GM18909 (cell line): Measurements from ENCODE around the gene PSMC5.
"Not testable (repeated sequence)": the region's sequence is repeated elsewhere in the genome, so short reads cannot be mapped to it uniquely, and the experiment has no call there.

Source experiments
- ATAC-seq: cut with Tn5 transposase; IDR thresholded peaks from one replicate; pipeline ENCODE4 v1.9.1; 2021; ENCODE audit warnings: mild to moderate bottlenecking; ENCODE audit not compliant: unreplicated experiment, poor library complexity

Gene PSMC5

GRCh38 chr17:63837480-63837879 is 10.2 kb downstream of the PSMC5 start:
- no peak for ATAC-seq

GRCh38 chr17:63837962-63838600 is 10.8 kb downstream of the PSMC5 start:
- ATAC-seq: no peak

- ATAC-seq: no peak
Observed at GRCh38 chr17:63838631-63839171, 11.5 kb downstream of the PSMC5 start.

GRCh38 chr17:63840591-63841349 is 13.5 kb downstream of the PSMC5 start:
- ATAC-seq: no peak

DNA sequence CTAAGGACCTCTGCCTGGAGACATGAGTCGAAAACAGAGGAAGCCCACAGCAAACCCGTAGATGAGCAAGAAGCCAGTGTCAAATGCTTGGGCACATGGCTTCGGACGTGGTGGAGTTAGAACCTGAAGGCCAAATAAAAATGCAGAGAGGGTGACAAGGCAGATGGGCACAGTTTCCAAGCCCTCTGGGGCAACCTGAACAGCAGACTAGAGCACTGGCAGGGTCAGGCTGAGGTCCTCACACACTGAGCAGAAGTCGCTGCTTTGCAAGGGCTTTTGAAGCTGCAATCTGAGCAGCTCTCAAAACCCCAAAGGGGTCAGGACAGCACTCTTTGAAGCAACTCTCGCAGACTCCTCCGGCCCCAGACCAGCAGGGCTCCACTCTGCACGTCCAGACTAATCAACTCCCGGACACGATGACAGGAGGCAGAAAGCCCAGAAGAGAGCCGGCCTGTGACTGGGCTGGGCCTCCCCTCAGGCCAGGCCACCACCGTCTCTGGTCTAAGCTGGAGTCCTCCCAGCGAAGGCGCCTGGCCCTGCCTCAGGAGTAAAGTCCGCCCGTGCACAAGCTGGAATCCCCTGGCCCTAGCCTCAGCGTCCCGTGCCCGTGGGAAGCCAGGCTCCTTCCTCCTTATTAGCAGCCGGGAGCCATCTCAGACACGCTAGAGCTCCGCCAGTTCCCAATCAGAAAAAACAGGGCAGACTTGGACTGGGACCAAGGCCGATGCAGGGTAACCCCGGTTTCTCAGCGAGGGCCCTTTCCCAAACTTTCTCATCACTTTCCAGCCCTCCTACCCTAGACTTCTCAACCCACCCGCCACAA is 14.3 kb downstream of the PSMC5 start:
- peak; percentile 5 for ATAC-seq

GRCh38 chr17:63842173-63842539 is 14.9 kb downstream of the PSMC5 start:
- peak; percentile 35 for ATAC-seq

DNA sequence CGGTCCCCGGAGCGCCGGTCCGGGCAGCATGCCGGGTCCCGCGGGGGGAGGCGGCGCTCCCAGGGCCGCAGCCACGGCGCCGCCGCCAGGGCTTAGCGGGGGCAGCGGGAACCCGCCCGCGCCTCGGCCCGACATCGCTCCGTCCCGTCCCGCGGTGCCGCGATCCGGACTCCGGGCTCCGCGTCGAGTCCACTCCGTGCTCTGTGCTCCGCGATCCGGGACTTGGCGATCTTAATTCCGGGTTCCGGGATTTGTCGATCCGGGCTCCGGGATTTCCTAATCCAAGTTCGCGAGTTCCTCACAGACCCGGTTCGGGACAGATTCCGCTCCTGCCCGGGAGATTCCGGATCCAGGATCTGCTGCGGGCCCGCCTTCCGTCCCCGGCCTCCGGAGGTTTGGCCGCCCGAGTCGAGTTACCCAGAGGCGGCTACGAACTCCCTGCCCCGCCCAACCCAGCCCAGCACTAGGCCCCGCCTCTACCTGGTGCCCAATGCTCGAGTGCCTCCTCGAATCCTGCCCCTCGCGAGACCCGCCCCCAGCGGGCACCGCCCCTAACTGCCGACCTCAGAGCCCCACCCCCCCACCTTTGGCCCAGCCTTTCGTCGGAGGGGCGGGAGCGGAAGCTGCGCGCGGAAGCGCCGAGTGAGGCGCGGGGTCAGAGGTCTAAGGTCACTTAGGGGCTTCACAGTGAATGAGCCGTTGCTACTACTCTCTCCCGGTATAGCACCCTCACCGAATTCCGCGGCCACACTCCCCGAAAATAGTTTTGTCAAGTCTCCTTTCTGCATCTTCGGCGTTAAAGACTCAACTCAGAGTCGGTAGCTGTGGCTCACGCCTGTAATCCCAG is 15.5 kb downstream of the PSMC5 start, which contains the start of gene SMARCD2:
Gene SMARCD2, minus strand, starts transcription at position 146 of the 847 bp plus-strand sequence. Its CDS starts 11 bp downstream, at position 135.
- peak; percentile 75 for ATAC-seq

GRCh38 chr17:63843387-63843888 is 16.2 kb downstream of the PSMC5 start:
- ATAC-seq: not testable (repeated sequence)

GRCh38 chr17:63843910-63844677 is 16.9 kb downstream of the PSMC5 start:
- no peak for ATAC-seq

GRCh38 chr17:63845509-63845908 is 18.3 kb downstream of the PSMC5 start:
- no peak for ATAC-seq

DNA sequence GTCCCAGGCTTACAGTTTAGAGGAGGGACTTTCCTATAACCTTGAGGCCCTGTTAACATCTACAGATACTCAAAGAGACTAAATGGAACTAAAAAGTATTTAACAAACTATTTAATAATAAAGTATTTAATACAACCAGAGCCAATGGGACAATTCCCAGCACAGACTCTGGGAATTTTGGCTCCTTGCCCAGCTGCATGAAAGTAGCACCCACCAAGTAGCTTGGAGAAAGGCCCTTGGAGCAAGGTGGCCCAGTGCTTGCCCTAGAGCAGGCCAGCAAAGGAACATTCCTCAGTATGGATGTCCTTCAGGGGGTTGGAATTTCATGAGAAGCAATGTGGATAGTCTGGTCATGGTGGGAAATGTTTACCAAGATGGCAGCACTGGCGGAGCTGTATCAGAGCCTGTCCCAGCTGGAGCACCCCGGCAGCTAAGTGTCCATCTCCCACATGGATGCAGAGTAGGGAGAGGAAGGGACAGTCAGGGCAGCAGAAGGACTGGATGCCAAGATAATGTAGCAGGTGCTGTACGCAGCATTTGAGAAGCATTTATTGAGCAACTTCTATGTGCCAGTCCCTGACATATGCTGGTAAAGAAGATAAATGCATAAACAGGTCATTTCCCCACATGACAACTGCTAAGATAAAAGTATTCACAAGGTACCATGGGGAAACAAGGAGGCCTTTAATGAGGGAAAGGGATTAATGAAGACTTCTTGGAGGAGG is 20.5 kb downstream of the PSMC5 start:
- ATAC-seq: no peak

- peak; percentile 94 for ATAC-seq
Observed at GRCh38 chr17:63848834-63849689, 21.8 kb downstream of the PSMC5 start.

DNA sequence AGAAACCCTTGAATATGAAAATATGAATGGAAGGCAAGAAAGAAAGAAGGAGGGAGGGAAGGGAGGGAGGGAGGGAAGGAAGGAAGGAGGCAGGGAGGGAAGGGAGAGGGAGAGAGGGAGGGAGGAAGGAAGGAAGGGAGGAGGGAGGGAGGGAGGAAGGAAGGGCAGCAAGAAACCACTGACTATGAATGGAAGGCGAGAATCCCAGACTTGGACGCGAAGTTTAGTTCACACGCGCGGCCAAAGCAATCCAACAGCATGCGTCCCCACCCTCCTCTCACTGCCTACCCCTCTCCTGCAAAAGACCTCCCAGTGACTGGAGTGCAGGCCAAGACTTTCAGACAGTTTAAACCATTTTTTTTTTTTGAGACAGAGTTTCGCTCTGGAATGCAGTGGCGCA is 23.2 kb downstream of the PSMC5 start:
- no peak for ATAC-seq

DNA sequence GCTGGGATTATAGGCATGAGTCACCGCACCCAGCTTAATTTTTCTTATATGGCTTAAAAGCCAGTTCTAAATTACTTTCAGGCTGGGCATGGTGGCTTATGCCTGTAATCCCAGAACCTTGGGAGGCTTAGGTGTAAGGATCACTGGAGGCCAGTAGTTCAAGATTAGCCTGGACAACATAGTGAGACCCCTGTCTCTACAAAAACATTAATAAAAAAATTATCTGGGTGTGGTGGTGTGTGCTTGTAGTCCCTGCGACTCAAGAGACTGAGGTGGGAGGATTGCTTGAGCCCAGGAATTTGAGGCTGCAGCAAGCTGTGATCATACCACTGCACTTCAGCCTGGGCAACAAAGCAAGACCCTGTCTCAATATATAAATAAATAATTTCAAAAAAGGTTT is 26.0 kb downstream of the PSMC5 start:
- ATAC-seq: no peak

DNA sequence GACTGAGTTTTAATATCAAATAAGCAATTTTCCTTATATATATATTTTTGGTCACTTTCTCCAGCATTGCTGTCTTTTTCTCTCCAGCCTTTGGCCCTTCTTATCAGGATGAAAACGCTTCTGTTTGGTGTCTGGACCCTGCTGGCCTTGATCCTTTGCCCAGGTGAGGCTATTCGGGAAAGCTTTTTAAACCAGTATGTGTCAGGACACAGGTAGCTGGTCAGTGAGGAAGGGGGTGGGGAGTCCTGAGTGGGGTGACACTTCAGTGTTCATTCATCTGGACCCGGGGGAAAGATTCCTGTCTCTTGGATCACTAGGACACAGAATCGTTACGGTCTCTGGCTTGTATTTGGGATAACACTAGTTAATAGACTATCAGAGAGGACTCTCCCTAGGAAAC is 27.5 kb downstream of the PSMC5 start:
- no peak for ATAC-seq

GRCh38 chr17:63855185-63855584 is 28.0 kb downstream of the PSMC5 start:
- no peak for ATAC-seq

GRCh38 chr17:63856425-63856824 is 29.2 kb downstream of the PSMC5 start:
- ATAC-seq: not testable (repeated sequence)
